Fibroblast of skin of scalp (primary cell): Measurements from ENCODE around the gene WDPCP. TPM values are rescaled to one million over a fixed set of nuclear protein-coding genes. Genes with fewer than 3 reads are reported as not detected.
"Not testable (repeated sequence)": the region's sequence is repeated elsewhere in the genome, so short reads cannot be mapped to it uniquely, and the experiment has no call there.

ENCODE experiments used
- DNase-seq: peaks from one replicate; pipeline ENCODE4 v3.0.0-alpha.2; 2013
- polyA plus RNA-seq, 2 experiments: library from polyadenylated mRNA; unstranded; fragments of 120-200 nt; gene quantifications; one replicate each; pipeline ENCODE4 v1.2.1, GENCODE V29; 2013; ENCODE audit not compliant: insufficient read length in 2 of 2

WDPCP gene, protein sequence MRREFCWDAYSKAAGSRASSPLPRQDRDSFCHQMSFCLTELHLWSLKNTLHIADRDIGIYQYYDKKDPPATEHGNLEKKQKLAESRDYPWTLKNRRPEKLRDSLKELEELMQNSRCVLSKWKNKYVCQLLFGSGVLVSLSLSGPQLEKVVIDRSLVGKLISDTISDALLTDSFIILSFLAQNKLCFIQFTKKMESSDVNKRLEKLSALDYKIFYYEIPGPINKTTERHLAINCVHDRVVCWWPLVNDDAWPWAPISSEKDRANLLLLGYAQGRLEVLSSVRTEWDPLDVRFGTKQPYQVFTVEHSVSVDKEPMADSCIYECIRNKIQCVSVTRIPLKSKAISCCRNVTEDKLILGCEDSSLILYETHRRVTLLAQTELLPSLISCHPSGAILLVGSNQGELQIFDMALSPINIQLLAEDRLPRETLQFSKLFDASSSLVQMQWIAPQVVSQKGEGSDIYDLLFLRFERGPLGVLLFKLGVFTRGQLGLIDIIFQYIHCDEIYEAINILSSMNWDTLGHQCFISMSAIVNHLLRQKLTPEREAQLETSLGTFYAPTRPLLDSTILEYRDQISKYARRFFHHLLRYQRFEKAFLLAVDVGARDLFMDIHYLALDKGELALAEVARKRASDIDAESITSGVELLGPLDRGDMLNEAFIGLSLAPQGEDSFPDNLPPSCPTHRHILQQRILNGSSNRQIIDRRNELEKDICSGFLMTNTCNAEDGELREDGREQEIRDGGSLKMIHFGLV
- 4.6 TPM for polyA plus RNA-seq (2013, experiment 1 of 2; ENCODE audit: insufficient read length)
- polyA plus RNA-seq (2013, experiment 2 of 2; ENCODE audit: insufficient read length), result 5.6 TPM

DNA sequence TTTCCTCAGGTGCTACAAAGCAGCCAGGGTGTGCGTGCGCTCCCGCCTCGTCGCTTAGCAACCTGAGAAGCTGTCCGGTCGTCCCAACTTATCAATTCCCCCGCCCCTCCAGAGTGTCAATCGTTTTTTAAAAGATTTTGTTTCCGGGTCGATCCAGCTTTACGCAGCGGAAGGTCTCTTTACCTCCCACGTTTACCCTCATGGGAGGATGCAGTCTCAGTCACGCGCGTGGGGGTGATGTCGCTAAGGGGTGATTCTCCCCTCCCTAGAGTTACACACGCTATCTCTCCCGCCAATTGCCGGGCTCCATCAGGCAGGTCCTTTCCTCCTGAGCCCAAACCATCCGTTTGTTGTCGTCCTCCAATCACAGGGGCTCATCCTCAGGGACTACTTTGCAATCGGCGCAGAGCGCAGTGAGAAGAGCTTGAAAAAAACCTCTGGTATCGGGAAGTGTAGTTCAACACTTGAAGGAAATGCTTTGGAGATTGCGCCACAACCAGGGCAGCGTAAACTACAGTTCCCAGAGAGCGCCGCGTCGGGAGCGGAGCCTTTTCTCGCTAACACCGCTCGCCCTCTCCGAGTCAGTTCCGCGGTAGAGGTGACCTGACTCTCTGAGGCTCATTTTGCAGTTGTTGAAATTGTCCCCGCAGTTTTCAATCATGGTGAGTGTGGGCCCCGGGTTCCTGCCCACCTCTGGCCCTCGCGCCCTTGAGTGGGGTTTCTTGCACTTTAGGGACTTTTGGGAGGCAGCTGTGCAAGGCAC is at the start of gene WDPCP, which contains the start of gene MDH1:
WDPCP (minus strand) TSS at position 93 of the 763 bp plus-strand sequence. CDS start 206 bp downstream, outside the sequence.
MDH1 (plus strand) TSS at position 579 of the 763 bp plus-strand sequence; CDS start at position 660, 81 bp downstream.
- peak; percentile 99 for DNase-seq

DNA sequence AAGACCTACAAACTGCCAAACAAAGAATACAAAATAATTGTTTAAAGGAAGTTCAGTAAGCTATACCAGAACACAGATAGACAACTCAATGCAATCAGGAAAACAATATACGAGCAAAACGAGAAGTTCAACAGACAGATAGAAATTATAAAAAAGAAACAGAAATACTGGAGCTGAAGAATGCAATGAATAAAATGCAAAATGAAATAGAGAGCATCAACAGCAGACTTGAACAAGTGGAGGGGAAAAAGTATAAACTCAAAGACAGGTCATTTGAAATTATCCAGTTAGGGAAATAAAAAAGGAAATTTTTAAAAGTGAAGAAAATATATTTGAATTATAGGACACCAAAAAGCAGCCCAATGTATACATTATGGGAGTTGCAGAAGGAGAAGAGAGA is 44.1 kb upstream of the WDPCP start:
- DNase-seq, result no peak

DNA sequence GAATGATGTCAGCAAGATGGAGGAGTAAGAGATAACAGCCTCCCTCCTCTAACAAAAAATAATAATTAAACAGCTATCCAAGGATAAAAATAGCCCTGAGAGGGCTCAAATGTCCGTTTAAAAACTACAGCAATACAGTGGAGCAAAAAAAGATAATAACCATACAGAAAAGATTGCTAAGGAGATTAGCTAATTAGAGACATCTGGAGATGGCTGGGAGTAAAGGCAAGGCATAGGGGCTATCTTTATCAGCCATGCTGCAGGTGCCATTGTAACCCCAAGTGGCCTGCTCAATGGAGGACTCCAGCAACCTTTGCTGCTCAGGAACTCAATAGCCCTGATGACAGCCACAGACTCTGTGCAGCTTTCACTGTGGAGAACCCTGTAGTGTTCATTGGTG is 43.2 kb upstream of the WDPCP start:
- no peak for DNase-seq

DNA sequence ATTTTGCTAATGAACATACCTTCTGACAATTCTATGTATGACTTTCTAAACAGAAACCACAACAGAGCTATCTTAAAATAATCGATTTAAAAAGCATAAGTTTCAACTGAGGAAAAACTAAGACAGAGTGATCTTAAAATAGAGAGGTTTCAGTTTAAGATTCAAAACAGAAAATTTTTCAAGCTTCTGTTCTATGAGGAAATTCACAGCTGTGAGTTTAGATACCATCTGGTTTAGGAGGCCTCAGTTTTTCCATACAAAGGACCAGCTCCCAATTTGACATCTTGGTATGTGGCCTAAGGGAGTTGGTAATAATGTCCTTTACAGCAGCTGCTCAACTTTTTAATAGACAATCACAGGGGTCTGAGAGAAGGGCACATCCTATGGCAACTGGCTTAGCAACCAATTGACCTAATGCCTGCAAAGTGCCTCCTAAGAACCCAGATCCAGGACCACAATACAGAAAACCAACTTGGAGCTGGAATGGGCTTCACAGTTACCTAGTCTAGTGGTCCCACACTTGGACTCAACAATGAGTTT is 40.2 kb upstream of the WDPCP start:
- no peak for DNase-seq

DNA sequence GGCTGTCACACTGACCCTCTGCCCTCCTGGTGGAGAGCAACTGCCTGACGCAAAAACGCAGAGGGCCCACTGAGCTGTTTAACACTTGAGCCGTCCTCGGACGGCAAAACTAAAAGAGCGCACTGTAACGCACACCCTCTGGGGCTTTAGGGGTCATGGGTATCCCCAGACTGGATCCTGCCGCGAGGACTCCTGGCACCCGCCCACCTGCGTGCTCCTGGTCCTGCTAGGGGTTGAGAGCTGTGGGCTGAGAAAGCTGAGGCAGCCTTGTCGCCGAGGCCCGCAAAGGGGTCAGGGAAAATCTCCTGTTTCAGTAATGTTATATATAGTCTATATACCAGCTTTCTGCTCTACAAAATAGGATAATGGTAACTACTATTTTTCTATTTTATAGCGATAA is 39.6 kb upstream of the WDPCP start:
- no peak for DNase-seq

DNA sequence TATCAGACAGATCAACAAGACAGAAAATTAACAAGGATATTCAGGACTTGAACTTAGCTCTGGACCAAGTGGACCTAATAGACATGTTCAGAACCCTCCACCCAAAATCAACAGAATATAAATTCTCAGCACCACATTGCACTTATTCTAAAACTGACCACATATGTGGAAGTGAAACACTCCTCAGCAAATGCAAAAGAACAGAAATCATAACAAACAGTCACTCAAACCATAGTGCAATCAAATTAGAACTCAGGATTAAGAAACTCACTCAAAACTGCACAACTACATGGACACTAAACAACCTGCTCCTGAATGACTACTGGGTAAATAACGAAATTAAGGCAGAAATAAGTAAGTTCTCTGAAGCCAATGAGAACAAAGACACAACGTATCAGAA is 35.5 kb upstream of the WDPCP start:
- not testable (repeated sequence) for DNase-seq

DNA sequence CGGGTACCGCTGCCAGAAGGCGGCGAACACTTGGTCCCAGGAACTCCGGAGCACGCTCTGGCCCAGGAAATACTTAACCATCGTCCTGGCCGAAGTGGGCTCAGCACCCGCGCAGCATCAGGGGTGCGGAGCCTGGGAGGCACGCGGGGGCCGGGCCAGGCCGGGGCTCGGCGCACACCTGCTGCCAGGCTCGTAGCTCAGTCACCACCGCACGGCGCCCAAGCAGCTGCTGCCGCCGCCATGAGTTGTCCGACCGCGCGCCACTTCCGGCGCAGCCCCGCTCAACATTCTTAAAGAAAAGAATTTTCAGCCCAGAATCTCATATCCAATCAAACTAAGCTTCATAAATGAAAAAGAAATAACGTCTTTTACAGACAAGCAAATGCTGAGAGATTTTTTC is 34.5 kb upstream of the WDPCP start:
- no peak for DNase-seq

DNA sequence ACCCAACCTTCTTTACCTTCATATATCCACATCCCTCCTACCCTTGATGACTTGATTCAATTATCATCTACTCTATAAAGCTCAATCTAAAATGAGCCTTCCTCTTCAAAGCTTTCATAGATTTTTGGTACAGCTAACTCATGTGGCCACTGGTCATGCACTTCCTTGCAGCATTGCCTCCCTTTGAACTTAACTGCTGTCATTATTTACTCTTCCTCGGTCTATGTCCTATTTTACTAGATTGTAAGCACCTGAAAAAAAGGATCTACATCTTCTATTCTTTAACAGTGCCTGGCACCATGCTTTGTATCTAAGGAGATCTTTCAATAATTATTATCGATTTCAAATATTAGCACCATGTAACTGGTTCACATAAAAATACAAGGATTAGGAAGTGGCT is 31.1 kb upstream of the WDPCP start:
- DNase-seq, result no peak

DNA sequence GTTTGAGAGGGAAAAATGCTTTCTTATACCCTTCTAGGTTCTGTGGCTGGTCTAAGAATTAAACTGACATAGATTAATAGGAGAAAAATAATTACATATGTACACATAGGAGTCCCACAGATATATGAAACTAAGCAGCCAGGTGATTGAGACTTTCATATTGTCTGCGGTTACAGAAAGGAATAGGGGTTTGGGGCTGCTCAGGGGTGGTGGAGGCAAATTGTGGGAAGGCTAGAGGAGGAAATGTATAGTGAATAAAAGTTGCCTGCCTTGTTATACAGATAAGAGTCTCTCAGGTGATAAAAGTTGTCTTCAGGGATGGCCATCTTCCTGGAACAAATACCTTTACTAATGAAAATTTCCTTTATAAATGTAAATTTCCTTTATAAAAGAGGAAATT is 29.1 kb upstream of the WDPCP start:
- DNase-seq, result no peak

DNA sequence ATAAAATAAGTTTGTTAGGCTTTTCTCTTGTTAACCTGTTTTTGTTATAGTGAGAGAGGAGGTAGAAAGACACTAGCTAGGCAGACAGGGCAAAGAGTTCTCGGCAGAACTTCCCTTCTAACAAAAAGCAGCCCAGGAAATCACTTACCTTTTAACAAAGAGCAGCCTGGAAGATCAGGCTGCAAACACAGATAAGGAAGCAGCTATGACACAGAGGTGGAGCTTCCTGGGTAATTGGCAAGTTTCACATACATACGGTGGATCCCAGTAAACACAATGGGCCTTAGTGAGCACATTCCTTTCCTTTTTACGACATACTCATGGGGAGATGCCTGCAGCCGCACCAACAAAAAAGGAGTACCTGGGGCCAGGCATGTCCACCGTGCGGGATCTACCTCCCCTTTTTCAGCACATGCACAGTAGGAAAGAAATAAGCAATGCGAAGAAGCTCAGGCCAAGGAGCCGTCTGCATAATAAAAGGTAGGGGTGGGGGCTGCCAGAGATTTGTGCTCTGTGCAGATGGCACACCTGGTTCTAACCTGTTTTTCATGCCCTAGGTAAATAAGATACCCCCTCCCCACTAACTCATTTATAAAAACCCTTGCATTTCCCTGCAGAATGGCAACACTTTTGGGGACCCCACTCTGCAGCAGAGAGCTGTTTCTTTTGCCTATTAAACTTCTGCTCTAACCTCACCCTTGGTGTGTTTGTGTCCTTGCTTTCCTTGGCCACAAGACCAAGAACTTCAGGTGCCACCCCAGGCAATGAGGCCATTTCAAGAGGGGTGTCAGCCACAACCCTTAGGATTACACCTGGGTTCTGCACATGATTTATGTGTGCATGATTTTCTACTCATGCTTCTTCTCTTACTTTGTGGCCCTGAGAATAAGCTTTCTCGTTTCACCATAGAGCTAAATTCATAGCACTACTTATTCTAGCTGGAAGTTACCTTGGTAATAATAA is 27.0 kb upstream of the WDPCP start:
- DNase-seq, result peak; percentile 5

DNA sequence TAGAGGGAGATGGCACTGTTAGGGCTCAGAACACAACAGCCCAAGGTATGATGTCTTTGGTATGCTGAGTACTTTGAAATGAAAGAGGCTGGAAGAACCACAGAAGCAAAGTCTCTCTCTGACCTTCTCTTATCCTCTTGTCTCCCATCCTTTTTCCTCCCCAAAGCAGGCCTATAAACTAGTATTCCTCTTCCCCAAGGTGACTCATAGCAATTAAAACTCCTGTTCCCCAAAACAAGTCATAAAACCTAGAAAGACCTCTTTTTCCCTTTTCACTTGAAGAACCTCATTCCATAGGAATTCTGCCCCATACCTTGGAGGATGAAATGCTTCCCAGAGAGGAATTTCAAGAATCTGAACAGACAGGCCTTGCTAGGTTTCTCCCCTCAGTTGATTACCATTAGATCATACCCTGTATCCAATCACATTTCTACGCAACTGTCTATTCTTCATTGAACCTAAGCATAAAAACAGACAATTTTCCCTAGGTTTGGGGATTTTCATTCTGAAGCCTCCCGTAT is 26.2 kb upstream of the WDPCP start:
- DNase-seq, result peak; percentile 73

DNA sequence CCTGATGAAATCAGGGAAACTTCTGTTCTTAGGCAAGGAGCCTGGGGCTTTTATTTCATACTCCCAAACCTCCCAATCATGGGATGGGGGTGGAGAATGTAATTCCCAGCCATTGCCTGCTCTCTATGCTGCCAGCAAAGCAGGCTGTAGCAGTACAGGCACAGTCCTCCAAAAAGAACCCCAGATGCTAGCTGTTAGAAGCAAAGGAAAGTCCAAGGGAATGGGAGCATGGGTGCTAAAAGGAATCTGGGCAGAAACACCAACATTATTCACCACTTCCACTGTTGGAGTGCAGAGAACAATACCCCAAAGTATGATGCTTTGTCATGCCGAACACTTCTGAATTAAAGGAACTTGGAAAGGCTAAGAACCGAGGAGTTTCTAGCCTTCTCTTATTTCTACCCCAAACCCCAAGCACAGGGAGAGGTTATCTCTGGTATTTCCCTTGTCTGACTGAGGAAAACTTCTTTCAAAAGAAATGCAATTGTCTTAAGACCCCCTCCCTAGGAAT is 25.2 kb upstream of the WDPCP start:
- DNase-seq, result no peak

DNA sequence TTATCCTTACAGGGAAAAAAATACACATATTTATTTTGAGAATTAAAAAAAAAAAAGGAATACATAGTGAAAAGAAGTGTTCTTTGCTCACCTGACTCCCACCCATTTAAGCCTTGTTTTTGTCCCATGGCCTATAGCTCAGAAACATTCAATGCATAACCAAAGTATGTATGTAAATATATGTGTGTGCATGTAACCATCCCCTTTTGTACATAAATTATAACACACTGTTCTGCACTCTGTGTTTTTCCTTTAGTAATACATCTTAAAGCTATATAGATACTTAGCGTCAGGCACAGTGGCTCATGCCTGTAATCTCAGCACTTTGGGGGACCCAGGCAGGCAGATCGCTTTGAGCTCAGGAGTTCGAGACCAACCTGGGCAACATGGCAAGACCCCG is 22.2 kb upstream of the WDPCP start:
- no peak for DNase-seq

DNA sequence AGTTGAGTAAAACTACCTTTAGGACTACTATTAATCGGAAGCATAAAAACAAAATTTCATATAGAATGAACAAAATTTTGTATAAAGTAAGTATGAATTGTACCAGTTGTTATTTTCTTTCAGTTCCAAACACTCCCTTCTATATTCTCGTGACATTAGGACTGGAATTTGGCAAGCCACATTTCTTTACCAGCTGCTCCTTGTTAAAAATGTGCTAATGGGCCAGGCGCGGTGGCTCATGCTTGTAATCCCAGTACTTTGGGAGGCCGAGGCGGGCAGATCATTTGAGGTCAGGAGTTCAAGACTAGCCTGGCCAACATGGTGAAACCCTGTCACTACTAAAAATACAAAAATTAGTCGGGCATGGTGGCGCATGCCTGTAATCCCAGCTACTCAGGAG is 20.6 kb upstream of the WDPCP start:
- DNase-seq, result peak; percentile 33

DNA sequence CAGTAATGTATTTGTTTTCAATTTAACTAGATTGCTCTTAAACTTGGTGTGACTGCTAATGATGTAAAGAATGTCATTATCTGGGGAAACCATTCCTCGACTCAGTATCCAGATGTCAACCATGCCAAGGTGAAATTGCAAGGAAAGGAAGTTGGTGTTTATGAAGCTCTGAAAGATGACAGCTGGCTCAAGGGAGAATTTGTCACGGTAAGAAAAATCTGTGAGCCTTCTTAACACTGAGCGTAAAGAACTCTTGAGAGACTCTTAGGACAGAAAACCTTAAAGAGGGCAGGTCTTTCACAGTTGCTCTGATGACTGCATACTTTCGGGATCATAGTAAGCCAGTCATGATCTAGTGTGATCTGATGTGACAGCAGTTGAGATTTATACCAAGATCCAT is 16.4 kb upstream of the WDPCP start:
- DNase-seq, result no peak

DNA sequence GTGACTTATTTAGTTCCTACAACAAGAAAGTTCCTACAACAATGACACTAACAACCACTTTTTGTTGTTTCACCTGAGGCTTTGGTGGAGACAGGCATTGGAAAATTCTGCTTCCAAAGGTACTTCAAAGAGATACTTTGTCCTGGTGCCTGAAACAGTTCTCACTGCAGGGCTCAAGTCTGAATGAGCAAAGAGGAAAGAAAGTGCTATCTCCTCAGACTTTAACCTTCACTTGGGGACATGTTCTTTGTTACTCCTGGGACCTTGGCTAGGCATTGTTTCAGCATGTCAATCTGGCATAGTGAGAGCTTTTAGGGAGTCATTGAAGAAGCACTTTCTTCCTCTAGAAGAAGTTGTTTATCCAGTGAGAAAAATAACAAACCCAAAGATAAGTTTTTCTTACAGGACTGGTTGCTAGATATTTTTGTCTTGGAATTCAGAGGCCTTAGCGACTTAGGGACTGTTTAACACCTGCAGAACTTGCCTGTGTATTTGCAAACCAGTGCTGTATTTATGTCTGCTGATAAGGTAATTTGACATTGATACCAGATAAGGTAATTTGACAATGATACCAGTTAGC is 12.7 kb upstream of the WDPCP start:
- no peak for DNase-seq

DNA sequence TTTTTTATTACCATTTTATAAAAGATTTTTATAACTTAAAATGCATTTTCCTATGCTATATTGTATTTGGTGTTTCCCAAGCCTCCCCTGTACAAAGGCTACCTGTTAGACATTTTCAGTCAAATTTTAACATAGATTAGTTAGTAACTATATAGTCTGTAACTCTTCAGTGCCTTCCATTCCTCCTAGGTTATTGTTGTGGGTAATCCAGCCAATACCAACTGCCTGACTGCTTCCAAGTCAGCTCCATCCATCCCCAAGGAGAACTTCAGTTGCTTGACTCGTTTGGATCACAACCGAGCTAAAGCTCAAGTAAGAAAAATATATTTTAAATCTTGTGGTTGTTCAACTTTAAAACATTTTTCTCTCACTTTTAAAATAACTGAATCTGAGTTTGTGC is 10.7 kb upstream of the WDPCP start:
- no peak for DNase-seq

DNA sequence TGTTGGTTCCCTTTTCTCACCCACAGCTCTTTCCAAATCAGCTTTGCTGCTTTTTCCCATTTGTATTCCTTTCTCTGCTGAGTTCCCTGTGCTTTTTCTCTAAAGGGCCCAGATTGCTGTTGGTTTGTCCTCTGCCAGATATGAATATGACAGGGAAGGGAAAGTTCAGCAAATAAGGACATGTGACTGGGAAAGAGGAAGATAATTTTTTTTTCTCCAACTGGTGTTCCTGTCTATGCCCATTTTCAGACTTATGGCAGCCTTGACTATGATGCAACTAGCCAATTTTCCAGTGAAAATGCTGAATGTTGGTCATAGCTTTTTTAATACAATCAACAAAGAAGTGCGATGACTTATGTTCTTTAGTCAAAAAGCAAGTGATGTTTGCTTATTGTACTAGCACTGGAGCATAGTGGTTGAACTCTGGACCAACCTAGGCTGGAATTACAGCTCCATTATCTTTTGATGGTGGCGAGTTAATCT is 8.2 kb upstream of the WDPCP start:
- no peak for DNase-seq

DNA sequence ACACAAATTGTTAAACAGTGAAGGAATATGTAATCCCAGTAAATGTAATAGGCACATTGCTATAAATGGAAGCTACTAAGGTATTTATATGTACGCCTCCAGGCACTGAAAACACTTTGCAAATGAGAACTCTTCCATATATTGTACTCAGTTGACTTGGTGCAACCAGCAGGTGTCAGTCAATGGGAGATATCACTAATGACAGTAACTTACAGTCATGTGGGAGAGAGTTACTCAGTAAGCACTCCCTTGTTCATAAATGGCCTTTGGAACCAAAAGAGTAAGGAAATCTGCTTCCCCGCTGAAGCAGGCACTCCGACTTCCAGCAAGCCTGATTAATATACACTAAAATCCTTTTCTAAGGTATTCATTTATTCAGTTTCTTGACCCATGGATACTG is 6.4 kb upstream of the WDPCP start:
- DNase-seq, result no peak

DNA sequence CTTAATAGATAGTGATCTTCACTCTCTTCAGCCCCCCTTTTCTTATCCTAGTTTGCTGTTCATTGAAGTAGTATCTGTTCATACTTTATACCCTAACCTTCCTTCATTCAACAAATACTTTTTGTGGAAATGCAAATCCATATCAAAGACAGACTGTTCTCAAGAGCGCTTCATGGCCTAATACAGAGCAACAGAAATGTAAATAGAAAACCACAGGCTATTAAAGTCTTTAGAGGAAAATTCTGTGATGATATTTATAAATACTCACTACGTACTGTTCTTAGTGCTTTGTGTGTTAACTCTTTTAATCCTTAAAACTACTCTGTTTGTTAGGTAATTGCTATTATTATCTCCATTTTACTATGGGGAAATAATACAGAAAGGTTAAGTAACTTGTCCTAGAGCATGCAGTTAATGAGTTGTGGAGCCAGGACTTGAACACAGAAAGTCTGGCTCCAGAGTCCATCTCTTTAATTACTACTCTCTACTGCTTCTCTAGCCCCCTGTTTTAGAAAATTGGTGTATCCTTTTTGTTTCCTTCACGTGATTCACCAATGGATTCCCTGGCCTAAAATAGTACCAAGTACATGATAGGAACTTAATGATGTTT is 3.4 kb upstream of the WDPCP start:
- DNase-seq, result no peak
